GM12878 (cell line): ENCODE measurements around the gene IGHMBP2. TPM values are rescaled to one million over a fixed set of nuclear protein-coding genes. Genes with fewer than 3 reads are reported as not detected.

Experiments used
- ATAC-seq: fragments of 200-7000 bp; cut with Tn5 transposase; 3 replicates; pipeline ENCODE4 v1.9.1; 2020; ENCODE audit warnings: mild to moderate bottlenecking, moderate library complexity
- BruUV-seq: library from RNA; stranded (reverse); fragments of 400-500 nt; replicated peaks from 2 replicates; lab custom pipeline; 2021; lab: Mats Ljungman, UMichigan
- CTCF ChIA-PET: fragments of 300-600 bp; sonication (Branson Sonifier 250); formaldehyde crosslinking; extraction: SDS; loops from one replicate; lab custom pipeline; 2021; ENCODE audit warnings: inconsistent platforms; lab: Yijun Ruan, JAX
- POLR2A ChIA-PET: fragments of 350-600 bp; formaldehyde crosslinking; extraction: SDS; loops from one replicate; lab custom pipeline; 2021; ENCODE audit warnings: inconsistent platforms; lab: Charles Lee
- RAD21 ChIA-PET: fragments of 300-600 bp; sonication (Branson Sonifier 250); formaldehyde crosslinking; loops from one replicate; lab custom pipeline; 2023; ENCODE audit warnings: antibody characterized with exemption; ENCODE audit not compliant: unreplicated experiment; lab: Charles Lee
- SMC1A ChIA-PET: fragments of 300-600 bp; sonication (Branson Sonifier 250); formaldehyde crosslinking; loops from one replicate; lab custom pipeline; 2023; ENCODE audit not compliant: unreplicated experiment, uncharacterized antibody; lab: Charles Lee
- DNase-seq: peaks from one replicate; pipeline ENCODE4 v3.0.0-alpha.2; 2011; ENCODE audit warnings: low read depth, low spot score
- FAIRE-seq: peaks from 3 replicates; lab custom pipeline; 2011; peaks lifted over from hg19 to GRCh38; lab: Jason Lieb, UNC
- H2AFZ ChIP-seq: 2 replicates; pipeline ENCODE4 v1.6.0; 2011; ENCODE audit warnings: low read depth, low read length, control low read depth; ENCODE audit not compliant: control insufficient read depth
- H3K27ac ChIP-seq: 2 replicates; pipeline ENCODE4 v1.5.1; 2011; ENCODE audit warnings: control low read depth; ENCODE audit not compliant: control insufficient read depth, insufficient read depth
- H3K27me3 ChIP-seq, 2 experiments: replicated peaks in 1 of 2; 2 replicates each; pipeline versions ENCODE4 v1.6.0 to v1.6.1; 2011; ENCODE audit warnings: low read length in 1 of 2; ENCODE audit not compliant: control insufficient read depth in 2 of 2, insufficient read depth in 2 of 2
- H3K36me3 ChIP-seq, 2 experiments: 2 replicates each; pipeline ENCODE4 v1.5.1; 2011; ENCODE audit warnings: low read length in 1 of 2; ENCODE audit not compliant: control insufficient read depth in 2 of 2, insufficient read depth in 2 of 2
- H3K4me1 ChIP-seq: 2 replicates; pipeline ENCODE4 v1.6.1; 2011; ENCODE audit warnings: mild to moderate bottlenecking, low read length, moderate library complexity, mixed read lengths; ENCODE audit not compliant: control insufficient read depth, insufficient read depth
- H3K4me2 ChIP-seq: 2 replicates; pipeline ENCODE4 v1.6.0; 2011; ENCODE audit warnings: control low read depth; ENCODE audit not compliant: control insufficient read depth, insufficient read depth
- H3K4me3 ChIP-seq: fragments of 200-600 bp; sonication (generic); 2 replicates; pipeline ENCODE4 v1.5.1; 2016
- H3K79me2 ChIP-seq: 2 replicates; pipeline ENCODE4 v1.6.0; 2011; ENCODE audit warnings: low read length; ENCODE audit not compliant: control insufficient read depth, insufficient read depth
- H3K9ac ChIP-seq: 2 replicates; pipeline ENCODE4 v1.8.0; 2011; ENCODE audit warnings: low read length, control low read depth, mixed read lengths; ENCODE audit not compliant: control insufficient read depth, insufficient read depth
- H3K9me3 ChIP-seq: replicated peaks from 3 replicates; pipeline ENCODE4 v1.5.1; 2011; ENCODE audit warnings: mild to moderate bottlenecking, low read length; ENCODE audit not compliant: control insufficient read depth, insufficient read depth
- H4K20me1 ChIP-seq: 2 replicates; pipeline ENCODE4 v1.6.0; 2011; ENCODE audit not compliant: control insufficient read depth, insufficient read depth
- BCL11A ChIP-seq: IDR thresholded peaks from 2 replicates; pipeline ENCODE4 v1.6.1; 2011; ENCODE audit warnings: low read depth, low read length
- CBFB ChIP-seq: IDR thresholded peaks from 2 replicates; pipeline ENCODE4 v1.6.1; 2016; ENCODE audit warnings: antibody characterized with exemption, low read depth
- CHD2 ChIP-seq: IDR thresholded peaks from 2 replicates; pipeline ENCODE4 v1.6.1; 2011; ENCODE audit warnings: low read depth, low read length, improper control_type of control experiment, borderline replicate concordance
- DPF2 ChIP-seq: fragments of 450-650 bp; IDR thresholded peaks from 2 replicates; pipeline ENCODE4 v1.6.1; 2017; ENCODE audit warnings: mild to moderate bottlenecking
- KDM1A ChIP-seq: fragments of 200-600 bp; sonication (generic); IDR thresholded peaks from 2 replicates; pipeline ENCODE4 v1.6.1; 2016; ENCODE audit warnings: borderline replicate concordance
- MEF2A ChIP-seq: IDR thresholded peaks from 2 replicates; pipeline ENCODE4 v1.6.1; 2011; ENCODE audit warnings: low read depth, mild to moderate bottlenecking, low read length, moderate library complexity; ENCODE audit not compliant: insufficient read depth
- MEF2B ChIP-seq: fragments of 450-650 bp; IDR thresholded peaks from 2 replicates; pipeline ENCODE4 v1.6.1; 2018; ENCODE audit warnings: mild to moderate bottlenecking, moderate library complexity; ENCODE audit not compliant: partially characterized antibody, poor library complexity, severe bottlenecking
- MLLT1 ChIP-seq: fragments of 450-650 bp; IDR thresholded peaks from 2 replicates; pipeline ENCODE4 v1.6.1; 2016; ENCODE audit warnings: mild to moderate bottlenecking
- NFIC ChIP-seq: IDR thresholded peaks from 2 replicates; pipeline ENCODE4 v1.6.1; 2012; ENCODE audit warnings: low read depth, mild to moderate bottlenecking, inconsistent platforms, low read length, moderate library complexity
- POLR2AphosphoS5 ChIP-seq: IDR thresholded peaks from 2 replicates; pipeline ENCODE4 v1.6.1; 2011; ENCODE audit warnings: mild to moderate bottlenecking, low read length, inconsistent platforms
- RCOR1 ChIP-seq: conservative IDR thresholded peaks from 2 replicates; pipeline ENCODE4 v1.6.1; 2012; ENCODE audit warnings: low read depth, low read length, improper control_type of control experiment
- RELB ChIP-seq: fragments of 450-650 bp; IDR thresholded peaks from 2 replicates; pipeline ENCODE4 v1.6.1; 2017; ENCODE audit warnings: low read depth, mild to moderate bottlenecking, moderate library complexity
- SMAD1 ChIP-seq: fragments of 450-650 bp; IDR thresholded peaks from 2 replicates; pipeline ENCODE4 v1.6.1; 2018; ENCODE audit warnings: mild to moderate bottlenecking, low read depth; ENCODE audit not compliant: partially characterized antibody
- WGBS: methylation state at CpG from one replicate; pipeline ENCODE4 v1.1.6; 2016; ENCODE audit warnings: low lambda C conversion rate; ENCODE audit not compliant: insufficient replicate concordance, insufficient coverage; ENCODE audit errors: missing lambda C conversion rate; 5-methylcytosine and 5-hydroxymethylcytosine counted together
- in situ Hi-C: fragments of 300-500 bp; cut with MboI; formaldehyde crosslinking; loops from 9 replicates; pipeline ENCODE4 v1.14.3; 2018; ENCODE audit warnings: mixed read lengths
- intact Hi-C: fragments of 100-400 bp; cut with micrococcal nuclease; formaldehyde crosslinking; loops from one replicate; pipeline ENCODE4 v1.14.2; 2022; ENCODE audit not compliant: unreplicated experiment
- polyA plus RNA-seq, 11 experiments: library from polyadenylated mRNA; depleted of rRNA in 4 of 11; unstranded in 6 of 11; stranded (reverse) in 5 of 11; fragments of >200 nt; fragmentation: Nextera tagmentation in 4 of 11; fragmentation: Illumina TruSeq in 1 of 11; extraction: Ambion mirVana in 4 of 11; extraction: Trizol in 1 of 11; gene quantifications; 1 replicate in 1 of 11; 2 replicates in 10 of 11; pipeline versions ENCODE4 v1.2.1 to v1.2.3, GENCODE V29; 2011 to 2016; ENCODE audit warnings: inconsistent platforms in 2 of 11, missing spikeins in 2 of 11, low read depth in 1 of 11
- total RNA-seq, 4 experiments: library from RNA; depleted of rRNA in 3 of 4; stranded (reverse); fragments of >200 nt in 3 of 4; fragmentation: Illumina TruSeq in 1 of 4; extraction: Trizol in 1 of 4; gene quantifications; 2 replicates each; pipeline versions ENCODE4 v1.2.1 to v1.2.3, GENCODE V29; 2013 to 2021

IGHMBP2 gene
- total and polyA plus RNA-seq, 10 of the 15 experiments (the other 5 are each of a cell fraction or from before 2014, with no cell fraction given): 1.4 to 20.1 (median 11.2) TPM

- Histone ChIP-seq H3K4me3 (no peak overlapping the region), H3K27me3 (no peaks in the 10 kb centered on the region), H3K9ac (no peak overlapping the region), H2AFZ (no peak overlapping the region; the same call in 1 of the 2 replicates), H3K27ac (no peak overlapping the region), H3K4me2 (no peak overlapping the region; the same call in 1 of the 2 replicates), H3K4me1 (no peaks in the 10 kb centered on the region), H3K79me2 (no peaks in the 10 kb centered on the region), H3K36me3 (no peaks in the 10 kb centered on the region), H4K20me1 (no peaks in the 10 kb centered on the region), H3K9me3 (no peaks in the 10 kb centered on the region)
- BruUV-seq: no TSS peak
- intact Hi-C loops: no loop called here
- FAIRE-seq (no peak), ATAC-seq (no peak), DNase-seq (no peak)
- CTCF ChIA-PET: interaction anchor here (0.7 kb wide), 1 partner anchor 12 kb away, joined by 3 read pairs; no protein-coding TSS in a partner anchor
- SMC1A ChIA-PET: no interaction called here
- 37% methylated on average over 30 of the region's 30 CpGs for WGBS
- RAD21 ChIA-PET: no interaction called here
- no peak for TF ChIP-seq NFIC
- TF ChIP-seq DPF2: no peak
- POLR2A ChIA-PET: interaction anchor here (0.7 kb wide), 1 partner anchor 281 kb away, joined by 4 read pairs; no protein-coding TSS in a partner anchor
- in situ Hi-C loops: no loop called here
Observed at GRCh38 chr11:68954836-68955606, 51.3 kb downstream of the IGHMBP2 start.

- no peak for ATAC-seq
- ChIA-PET RAD21 (no interaction called here), SMC1A (no interaction called here), POLR2A (no interaction called here), CTCF (interaction anchor here (0.7 kb wide), 2 partner anchors 11 to 134 kb away, joined by 3 read pairs; no protein-coding TSS in a partner anchor)
- no peak overlapping the region for H3K9ac ChIP-seq
- H4K20me1 ChIP-seq: no peaks in the 10 kb centered on the region
- no TSS peak for BruUV-seq
- in situ Hi-C loops (no loop called here), intact Hi-C loops (no loop called here)
- H3K36me3 ChIP-seq: no peaks in the 10 kb centered on the region
- no peaks in the 10 kb centered on the region for H3K9me3 ChIP-seq
- H3K27ac ChIP-seq: no peak overlapping the region
- DNase-seq: no peak
- H3K4me3 ChIP-seq: no peak overlapping the region
- H2AFZ ChIP-seq: no peak overlapping the region; the same call in 1 of the 2 replicates
- 5% methylated on average over 5 of the region's 5 CpGs for WGBS
- H3K27me3 ChIP-seq: no peaks in the 10 kb centered on the region
- H3K79me2 ChIP-seq: no peaks in the 10 kb centered on the region
- H3K4me1 ChIP-seq: no peaks in the 10 kb centered on the region
- no peak overlapping the region for H3K4me2 ChIP-seq
- no peak for FAIRE-seq
- TF ChIP-seq SMAD1 (no peak), POLR2AphosphoS5 (no peak), RELB (no peak), KDM1A (no peak), MLLT1 (no peak), BCL11A (no peak), CBFB (no peak), MEF2B (no peak), MEF2A (no peak), CHD2 (no peak), RCOR1 (no peak)
Observed at GRCh38 chr11:68955607-68955958, 51.9 kb downstream of the IGHMBP2 start.
